GM18868 (cell line): ENCODE measurements around the gene TADA2B.
"Not testable (repeated sequence)": the region's sequence is repeated elsewhere in the genome, so short reads cannot be mapped to it uniquely, and the experiment has no call there.

ENCODE experiments used
- ATAC-seq: cut with Tn5 transposase; IDR thresholded peaks from one replicate; pipeline ENCODE4 v1.9.1; 2021; ENCODE audit warnings: mild to moderate bottlenecking, moderate library complexity; ENCODE audit not compliant: unreplicated experiment

The TADA2B gene

DNA sequence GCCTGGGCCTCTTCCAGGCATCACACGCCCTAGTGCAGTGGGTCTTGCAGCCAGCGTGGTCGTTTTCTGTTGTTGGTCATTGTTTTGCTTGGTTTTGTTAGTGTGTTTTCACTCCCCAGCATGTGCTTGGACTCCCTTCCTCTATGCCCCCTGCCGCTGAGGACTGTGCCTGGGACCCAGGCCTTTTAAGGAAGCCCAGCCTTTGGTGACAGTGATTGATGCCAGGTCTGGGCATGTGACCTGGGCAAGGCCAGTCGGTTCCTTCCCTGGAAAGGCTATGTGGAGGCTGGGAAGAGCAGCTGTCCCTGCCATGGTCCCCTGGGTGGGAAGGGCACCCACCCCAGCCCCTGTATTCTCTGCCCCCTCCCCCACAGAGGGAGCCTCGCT is 33.5 kb downstream of the TADA2B start:
- no peak for ATAC-seq

DNA sequence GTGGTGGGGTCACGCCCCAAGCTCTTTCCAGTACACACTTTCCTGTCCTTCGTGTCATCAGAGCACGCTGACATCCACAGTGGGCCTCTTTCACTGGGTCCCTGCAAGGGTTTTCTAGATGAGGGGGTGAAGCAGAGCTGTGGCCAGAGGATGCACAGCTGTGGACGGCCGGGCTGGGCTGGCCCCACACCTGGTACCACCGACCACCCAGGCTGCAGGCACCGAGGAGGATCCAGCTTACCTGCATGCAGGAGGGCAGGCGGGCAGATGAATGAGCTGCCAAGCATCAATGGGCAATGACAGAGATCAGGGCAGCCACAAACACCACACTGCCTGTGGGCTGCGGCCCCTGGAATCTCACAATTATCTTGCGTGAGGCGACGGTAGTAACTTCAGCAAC is 34.2 kb downstream of the TADA2B start:
- ATAC-seq = no peak

DNA sequence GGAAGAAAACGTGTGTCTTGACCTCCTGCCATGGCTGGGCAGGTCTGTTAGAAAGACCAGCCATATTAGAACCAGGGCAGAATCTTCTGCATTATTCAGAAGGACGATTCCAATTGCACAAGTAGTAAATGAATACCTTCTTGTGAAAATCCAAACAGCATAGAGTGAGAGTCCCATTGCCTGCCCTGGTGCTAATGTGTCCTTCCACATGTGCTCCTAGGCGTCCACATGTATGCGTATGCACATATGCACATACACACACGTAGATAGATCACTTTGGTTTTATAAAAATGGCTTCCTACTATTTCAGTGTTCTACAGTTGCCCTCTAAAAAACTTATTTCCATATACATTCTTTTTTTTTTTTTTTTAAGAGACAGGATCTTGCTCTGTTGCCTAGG is 34.9 kb downstream of the TADA2B start:
- ATAC-seq = no peak

DNA sequence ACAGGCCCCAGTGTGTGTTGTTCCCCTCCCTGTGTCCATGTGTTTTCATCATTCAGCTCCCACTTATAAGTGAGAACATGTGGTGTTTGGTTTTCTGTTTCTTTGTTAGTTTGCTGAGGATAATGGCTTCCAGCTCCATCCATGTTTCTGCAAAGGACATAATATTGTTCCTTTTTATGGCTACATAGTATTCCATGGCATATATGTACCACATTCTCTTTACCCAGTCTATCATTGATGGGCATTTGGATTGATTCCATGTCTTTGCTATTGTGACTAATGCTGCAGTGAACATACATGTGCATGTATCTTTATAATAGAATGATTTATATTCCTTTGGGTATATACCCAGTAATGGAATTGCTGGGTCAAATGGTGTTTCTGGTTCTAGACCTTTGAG is 36.3 kb downstream of the TADA2B start:
- ATAC-seq = not testable (repeated sequence)

DNA sequence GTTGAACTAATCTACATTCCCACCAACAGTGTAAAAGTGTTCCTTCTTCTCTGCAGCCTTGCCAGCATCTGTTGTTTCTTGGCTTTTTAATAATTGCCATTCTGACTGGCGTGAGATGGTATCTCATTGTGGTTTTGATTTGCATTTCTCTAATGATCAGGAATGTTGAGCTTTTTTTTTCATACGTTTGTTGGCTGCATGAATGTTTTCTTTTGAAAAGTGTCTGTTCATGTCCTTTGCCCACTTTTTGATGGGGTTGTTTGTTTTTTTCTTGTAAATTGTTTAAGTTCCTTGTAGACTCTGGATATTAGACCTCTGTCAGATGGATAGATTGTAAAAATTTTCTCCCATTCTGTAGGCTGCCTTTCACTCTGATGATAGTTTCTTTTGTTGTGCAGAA is 36.7 kb downstream of the TADA2B start:
- not testable (repeated sequence) for ATAC-seq

DNA sequence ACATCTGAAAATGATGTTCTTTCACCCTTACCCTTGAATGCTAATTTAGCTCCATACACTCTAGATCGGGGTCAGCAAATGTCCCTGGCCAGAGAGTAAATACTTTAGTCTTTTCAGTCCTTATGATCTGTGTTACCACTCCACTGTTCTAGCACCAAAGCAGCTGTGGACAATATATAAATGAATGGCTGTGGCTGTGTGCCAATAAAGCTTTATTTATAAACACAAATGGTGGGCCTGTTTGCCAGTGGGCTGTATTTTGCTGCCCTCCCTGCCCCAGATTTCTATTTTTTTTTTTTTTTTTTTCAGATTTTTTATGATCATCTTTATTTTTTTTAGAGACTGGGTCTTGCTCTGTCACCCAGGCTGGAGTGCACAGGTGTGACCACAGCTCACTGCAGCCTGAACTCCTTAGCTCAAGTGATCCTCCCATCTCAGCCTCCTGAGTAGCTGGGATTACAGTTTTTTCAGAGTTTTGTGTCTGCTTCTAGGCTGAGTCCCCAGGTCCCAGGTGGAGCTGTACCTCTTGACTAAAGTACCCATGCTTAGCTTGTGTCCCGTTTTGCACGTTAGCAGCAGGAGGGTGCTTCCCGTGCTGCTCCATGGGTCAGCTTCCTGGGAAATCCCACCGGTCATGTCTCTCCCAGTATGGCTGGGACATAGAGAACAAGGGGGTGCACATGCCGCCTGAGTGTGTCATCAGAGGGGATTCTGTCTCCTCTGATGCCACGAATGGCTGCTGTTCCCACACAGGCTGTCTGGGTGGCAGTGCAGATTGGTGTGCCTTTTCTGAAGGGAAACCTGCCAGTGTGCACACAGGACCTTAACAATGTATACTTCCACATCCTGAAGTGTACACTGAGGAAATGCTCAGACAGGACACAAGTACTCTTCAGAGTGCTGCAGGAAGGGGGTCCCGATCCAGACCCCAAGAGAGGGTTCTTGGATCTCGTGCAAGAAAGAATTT is 40.7 kb downstream of the TADA2B start:
- ATAC-seq = no peak

DNA sequence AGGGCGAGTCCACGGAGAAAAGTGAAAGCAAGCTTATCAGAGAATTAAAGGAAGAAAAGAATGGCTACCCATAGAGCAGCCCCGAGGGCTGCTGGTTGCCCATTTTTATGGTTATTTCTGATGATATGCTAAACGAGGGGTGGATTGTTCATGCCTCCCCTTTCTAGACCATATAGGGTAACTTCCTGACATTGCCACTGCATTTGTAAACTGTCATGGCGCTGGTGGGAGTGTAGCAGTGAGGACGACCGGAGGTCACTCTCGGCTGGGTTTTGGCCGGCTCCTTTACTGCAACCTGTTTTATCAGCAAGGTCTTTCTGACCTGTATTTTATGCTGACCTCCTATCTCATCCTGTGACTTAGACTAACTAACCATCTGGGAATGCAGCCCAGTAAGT is 41.4 kb downstream of the TADA2B start:
- not testable (repeated sequence) for ATAC-seq

DNA sequence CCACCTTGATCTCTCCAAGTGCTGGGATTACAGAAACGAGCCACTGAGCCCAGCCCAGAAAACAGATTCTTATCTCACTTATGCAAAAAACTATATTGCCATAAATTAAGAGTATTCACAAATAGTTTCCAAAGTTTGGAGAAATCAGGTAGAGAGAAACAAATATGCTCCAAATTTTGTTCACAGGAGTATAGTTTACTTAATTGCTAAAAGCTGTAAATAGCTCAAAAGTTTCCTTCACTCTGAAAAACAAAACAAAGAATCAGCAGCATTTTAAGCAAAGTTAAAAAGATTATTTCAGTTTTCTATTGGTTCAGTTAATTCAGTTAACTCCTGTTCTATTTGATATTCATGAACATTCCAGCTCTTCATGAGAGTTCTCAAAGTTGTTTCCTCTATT is 43.2 kb downstream of the TADA2B start:
- ATAC-seq = no peak

DNA sequence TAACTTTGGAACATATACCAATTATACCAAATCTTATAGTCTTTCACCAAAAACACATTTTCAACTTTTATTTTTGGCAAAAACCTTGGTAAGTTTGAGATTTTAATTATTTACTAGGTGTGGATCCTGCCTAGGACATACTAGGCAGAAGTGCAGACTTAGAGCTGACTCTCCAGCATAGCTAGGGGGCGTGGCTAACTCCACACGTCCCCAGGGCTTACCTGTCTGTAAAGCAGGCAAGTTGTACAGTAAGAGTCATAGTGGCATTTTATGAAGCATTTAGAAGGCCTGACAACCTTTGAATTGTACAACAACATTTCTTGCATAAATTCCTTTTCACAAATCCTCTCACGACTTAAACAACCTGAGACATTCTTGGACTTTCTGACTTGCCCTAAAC is 43.9 kb downstream of the TADA2B start:
- ATAC-seq = no peak

DNA sequence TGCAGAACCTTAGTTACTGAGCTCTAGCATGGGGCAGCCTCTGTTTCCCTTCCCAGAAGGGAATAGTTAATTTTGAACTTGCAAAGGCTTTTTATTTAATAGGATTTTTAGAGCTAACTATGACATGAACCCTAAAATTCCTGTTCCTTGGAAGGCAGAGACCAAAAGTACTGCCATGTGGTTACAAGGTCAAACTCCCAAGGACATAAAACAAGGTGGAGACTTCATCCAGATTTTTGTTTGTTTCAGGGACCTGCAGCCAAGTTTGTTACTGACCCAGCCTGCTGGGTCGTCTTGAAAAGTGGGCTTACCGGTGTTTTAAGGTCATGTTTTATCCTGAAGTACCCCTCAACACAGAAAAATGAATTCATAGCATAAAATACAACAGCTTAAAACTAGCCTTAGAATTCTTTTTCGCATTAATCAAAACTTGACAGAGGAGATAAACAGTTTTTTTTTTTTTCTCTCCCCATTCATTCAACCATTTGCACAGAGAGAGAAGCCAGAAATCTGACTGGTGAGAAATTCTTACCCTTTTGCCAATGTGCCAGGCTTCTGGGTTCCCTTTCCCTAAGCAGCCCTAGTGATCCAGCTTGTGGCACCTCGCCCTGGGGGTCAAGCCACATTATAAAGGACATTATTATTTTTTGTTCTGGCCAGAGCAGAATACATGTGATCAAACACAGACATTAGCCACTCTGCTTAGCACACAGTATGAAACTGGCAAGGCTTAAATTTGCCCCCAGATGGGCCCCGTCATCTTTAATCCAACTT is 46.2 kb downstream of the TADA2B start:
- no peak for ATAC-seq

DNA sequence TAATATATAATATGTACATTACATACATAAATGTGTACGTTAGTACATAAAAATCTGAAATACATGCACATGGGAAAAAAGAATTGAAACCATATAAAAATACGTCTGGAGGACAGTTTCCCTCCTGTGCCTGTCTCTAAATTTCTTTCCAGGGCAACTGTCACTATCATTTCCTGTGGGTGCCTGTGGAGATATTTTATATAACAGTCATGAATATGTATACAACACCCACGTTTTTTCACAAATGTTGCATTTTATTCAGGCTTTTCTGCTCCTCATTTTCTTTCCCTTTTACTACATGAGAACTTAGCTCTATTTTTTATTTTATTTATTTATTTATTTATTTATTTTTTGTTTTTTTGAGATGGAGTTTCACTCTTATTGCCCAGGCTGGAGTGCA is 48.9 kb downstream of the TADA2B start:
- ATAC-seq = no peak

DNA sequence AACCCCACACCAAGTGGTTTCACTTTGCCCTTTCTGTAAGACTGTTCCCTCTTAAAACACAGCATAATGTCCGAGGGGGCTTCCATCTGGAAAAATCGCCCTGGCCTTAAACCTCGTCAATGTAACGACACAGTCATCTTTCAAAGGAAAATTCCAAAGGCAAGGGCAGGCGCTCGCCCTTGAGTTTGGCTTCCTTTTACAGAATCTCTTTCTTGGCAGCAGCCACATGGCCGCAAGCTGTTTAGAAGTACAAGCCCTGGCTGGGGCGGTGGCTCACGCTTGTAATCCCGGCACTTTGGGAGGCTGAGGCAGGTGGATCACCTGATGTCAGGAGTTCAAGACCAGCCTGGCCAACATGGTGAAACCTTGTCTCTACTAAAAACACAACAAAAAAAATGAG is 51.7 kb downstream of the TADA2B start:
- no peak for ATAC-seq

DNA sequence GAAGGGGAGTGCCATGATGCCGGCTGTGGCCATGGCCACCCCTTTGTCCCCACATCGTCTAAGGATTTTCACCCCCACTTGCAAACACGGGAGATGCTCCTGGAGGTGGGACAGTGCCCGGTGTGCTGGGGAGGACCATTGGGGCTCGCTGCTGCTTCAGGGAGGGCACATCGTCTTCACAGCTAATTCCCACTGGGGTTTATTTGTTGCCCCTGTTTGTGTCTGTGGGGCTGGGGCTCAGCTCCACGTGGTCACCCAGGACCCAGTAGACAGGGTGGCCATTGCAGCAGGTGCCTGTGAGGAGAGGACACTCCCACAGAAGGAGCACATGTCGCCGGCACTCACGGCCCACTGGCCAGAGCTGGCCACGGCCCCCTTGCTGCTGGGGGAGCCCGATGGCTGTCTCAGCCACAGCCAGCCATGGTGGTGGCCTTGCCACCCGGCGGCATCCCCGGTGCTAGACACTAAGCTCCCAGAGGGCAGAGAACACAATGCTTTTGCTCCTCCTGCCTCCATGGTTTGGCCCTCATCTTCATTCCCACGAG is 52.5 kb downstream of the TADA2B start:
- ATAC-seq = no peak

DNA sequence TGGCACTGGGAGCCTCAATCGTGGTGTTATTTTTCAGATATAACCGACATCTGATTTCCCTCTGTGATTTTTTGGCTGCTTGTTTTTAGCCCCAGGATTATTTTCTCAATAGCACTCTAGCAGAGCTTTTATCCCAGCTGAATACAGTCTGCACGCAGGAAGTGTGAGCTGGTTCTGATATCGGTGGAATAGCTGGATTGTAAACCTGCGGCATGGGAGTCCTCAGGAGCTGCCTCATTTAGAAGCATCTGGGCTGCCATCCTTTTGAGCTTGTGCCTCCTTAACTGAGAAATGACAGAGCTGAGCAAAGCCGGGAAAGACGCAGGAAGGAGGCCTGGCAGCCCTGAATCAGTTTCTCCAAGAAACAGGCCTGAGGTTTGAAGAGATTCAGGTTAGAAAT is 53.1 kb downstream of the TADA2B start:
- no peak for ATAC-seq

DNA sequence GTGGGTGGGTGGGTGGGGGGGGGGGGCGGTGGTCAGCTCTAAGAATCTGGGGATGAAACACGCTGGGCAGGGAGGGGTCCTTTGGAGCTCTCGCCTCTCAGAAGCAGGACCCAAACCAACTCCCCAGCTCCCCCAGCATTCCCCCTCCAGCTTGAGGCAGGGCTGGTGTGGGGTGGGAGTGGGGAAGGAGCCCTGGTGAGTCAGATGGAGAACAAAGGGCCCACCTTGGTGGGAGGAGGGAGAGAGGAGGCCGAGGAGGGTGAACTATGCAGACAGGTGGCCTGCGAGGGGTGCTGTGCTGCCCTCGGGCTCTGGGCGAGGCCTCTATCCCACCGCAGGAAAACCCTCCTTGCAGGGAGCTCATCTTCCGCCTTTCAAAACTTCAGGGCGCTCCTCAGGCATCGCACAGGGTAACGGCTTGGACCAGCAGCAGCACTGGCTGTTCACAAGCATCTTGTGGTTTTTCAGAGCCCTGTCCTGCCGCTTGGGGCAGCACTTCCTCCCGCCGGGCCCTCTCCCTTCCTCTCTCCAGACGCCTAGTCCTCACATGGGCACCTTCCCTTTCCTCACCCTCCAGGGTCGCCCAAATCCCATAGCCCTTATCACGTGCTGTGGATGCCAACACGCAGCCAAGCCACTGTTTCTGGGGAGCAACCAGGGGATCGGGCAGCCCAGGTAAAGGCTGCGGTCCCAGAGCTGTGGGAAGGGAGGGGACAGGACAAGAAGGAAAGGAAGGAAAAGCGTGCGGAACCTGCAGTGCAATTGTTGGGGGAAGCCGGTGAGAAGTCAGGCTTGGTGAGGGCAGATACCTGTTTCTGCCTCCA is 58.7 kb downstream of the TADA2B start:
- ATAC-seq = peak; percentile 75

DNA sequence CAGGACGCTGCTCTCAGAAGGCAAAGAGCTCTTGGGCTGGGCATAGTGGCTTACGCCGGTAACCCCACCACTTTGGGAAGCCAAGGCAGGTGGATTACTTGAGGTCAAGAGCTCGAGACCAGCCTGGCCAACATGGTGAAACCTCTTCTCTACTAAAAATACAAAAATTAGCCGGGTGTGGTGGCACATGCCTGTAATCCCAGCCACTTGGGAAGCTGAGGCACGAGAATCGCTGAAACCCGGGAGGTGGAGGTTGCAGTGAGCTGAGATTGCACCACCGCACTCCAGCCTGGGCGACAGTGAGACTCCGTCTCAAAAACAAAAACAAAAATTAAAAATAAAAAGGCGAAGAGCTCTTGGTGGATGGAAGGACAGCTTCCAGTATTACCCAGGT is 59.3 kb downstream of the TADA2B start:
- ATAC-seq = not testable (repeated sequence)

DNA sequence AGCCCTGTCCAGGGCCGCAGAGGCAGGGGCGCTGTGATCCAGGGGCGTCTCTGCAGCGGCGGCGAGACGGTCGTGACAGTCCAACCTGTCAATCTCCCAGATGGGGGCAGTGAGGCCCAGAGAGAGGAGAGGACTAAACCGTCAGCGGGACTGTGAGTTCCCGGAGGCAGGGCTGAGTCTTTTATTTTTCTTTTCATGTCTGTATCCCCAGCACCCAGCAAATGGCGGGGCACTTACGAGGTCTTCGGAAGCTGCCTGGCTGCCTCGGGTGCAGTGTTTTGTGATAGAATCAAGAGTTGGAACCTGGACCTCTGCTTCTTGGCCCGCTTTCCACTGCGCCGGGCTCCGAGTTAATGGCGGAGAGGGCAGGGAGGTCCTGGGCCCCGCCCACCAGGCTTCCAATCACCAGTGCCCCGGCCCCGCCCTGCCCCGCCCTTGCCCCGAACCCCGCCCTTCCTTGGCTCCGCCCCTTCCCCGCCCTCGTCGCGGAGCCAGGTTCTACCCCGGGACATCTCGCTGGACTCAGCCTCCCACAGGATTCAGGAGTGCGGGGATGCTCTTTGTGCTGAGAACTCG is 59.9 kb downstream of the TADA2B start:
- ATAC-seq = peak; percentile 85

DNA sequence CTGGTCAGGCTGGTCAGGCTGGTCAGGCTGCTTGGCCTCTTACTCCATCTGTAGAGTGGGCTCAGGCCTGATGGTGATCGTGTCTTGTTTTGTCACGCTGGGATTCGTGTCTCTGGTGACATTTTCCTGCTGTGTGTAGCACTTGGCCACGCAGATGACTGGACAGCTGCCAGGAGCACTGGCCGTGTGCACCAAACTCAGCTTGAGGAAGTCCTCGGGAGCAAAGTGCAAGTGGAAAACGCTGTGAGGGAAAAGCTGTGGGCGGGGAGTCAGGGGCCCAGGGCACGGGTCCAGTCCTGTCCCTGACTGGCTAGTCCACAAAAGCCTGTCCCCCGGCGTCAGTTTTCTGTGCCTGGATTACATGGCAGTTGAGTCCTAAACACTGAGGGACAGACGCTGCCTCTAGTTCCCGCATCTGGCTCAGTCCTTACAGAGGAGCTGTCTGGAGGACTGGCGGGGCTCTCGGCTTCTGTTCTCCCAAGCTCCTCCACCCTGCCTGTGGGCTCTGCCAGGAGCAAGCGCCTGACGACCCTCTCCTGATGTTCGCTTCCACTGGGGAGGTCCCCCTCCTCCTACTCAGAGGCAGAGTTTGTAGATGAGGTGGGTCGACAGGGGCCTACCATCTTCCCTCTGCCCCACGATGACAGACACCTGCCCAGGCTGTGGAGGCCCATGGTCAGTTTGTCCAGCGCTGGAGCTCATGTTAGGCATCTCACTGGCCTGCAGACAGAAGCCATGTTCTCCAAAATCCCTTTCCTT is 60.6 kb downstream of the TADA2B start:
- ATAC-seq = no peak

DNA sequence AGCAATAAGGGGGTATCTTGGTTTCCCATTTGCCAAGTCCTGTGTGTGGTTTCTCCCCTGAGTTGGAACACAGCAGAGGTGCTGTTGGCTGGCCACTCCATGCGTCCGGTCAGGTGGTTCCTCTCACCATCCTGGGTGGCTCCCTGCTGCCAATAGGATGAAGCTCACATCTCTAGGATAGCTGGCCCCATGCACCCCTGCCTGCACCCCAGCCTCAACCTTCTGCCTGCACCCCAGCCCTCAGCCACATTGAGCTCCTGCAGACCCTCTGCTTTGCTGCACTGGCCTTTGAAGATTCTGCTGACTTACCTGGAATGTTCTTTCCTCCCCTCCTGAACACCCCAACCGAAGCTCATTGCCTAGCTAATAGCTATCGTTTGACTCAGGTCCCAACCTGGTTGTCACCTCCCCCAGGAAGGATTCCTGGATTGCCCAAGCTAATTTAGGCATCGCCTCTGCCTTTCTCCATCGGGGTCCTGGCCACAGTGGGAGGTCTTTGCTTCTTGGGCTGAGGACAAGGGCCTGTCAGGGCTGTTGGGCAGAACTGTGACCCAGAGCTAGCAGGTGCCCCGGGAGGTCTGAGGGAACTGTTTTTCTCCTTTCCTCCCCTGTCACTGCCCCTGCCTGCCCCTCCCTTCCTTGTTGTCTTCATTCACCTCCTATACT is 61.3 kb downstream of the TADA2B start:
- ATAC-seq = no peak
